Upper lobe of left lung (tissue), 4 donors: Measurements from ENCODE around the gene TNXB.

Source experiments
- CTCF ChIP-seq, 6 experiments: fragments of 450-650 bp in 4 of 6; fragments of 200-600 bp in 2 of 6; sonication (generic) in 2 of 6; IDR thresholded peaks; one replicate each; pipeline ENCODE4 v1.5.1; 2016 to 2019; ENCODE audit warnings: antibody characterized with exemption in 6 of 6
- POLR2A ChIP-seq, 4 donors: fragments of 450-650 bp; IDR thresholded peaks; one replicate each; pipeline ENCODE4 v1.5.1; 2016 to 2017; ENCODE audit warnings: antibody characterized with exemption in 4 of 4, mild to moderate bottlenecking in 2 of 4

GRCh38 chr6:32158052-32158451, 48.9 kb upstream of the TNXB start:
- no peak for TF ChIP-seq CTCF (IDR thresholded peaks at IDR 0.05)
- TF ChIP-seq POLR2A (IDR thresholded peaks at IDR 0.05), result no peak
